Measurements from ENCODE around the gene CLDN7.

The CLDN7 gene

GRCh38 chr17:7261379-7262191 is 693 bp downstream of the CLDN7 start:
- TF ChIP-seq CTCF (IDR thresholded peaks at IDR 0.05), result no peak
- Histone ChIP-seq H3K27ac (peak overlapping the region; percentile 23), H3K27me3 (peaks cover 70% of the 10 kb centered on the region), H3K4me1 (ENCODE audit: control insufficient read depth in 1 of 2, insufficient read depth in 1 of 2, low read depth in 1 of 2, low read length in 1 of 2) (peaks cover 27 to 31% of the 10 kb centered on the region in 2 experiments), H3K9me3 (no peaks in the 10 kb centered on the region), H3K36me3 (peaks cover 19% of the 10 kb centered on the region), H3K4me3 (ENCODE audit: low read depth in 1 of 2, low read length in 1 of 2) (peak overlapping the region; percentile 52 to 69)

GRCh38 chr17:7260651-7261378 is 1.5 kb downstream of the CLDN7 start:
- peak overlapping the region; percentile 23 for H3K27ac ChIP-seq
- peaks cover 62% of the 10 kb centered on the region for H3K27me3 ChIP-seq
- no peaks in the 10 kb centered on the region for H3K9me3 ChIP-seq
- H3K4me1 ChIP-seq (ENCODE audit: control insufficient read depth in 1 of 2, insufficient read depth in 1 of 2, low read depth in 1 of 2, low read length in 1 of 2), result peaks cover 27 to 31% of the 10 kb centered on the region in 2 experiments
- TF ChIP-seq CTCF (IDR thresholded peaks at IDR 0.05), result no peak
- peak overlapping the region; percentile 52 to 69 for H3K4me3 ChIP-seq (ENCODE audit: low read depth in 1 of 2, low read length in 1 of 2)
- peaks cover 22% of the 10 kb centered on the region for H3K36me3 ChIP-seq

- H3K36me3 ChIP-seq, result peaks cover 22% of the 10 kb centered on the region
- peaks cover 55% of the 10 kb centered on the region for H3K27me3 ChIP-seq
- peaks cover 27 to 31% of the 10 kb centered on the region in 2 experiments for H3K4me1 ChIP-seq (ENCODE audit: control insufficient read depth in 1 of 2, insufficient read depth in 1 of 2, low read depth in 1 of 2, low read length in 1 of 2)
- H3K27ac ChIP-seq, result no peak overlapping the region
- H3K9me3 ChIP-seq, result no peaks in the 10 kb centered on the region
- TF ChIP-seq CTCF (IDR thresholded peaks at IDR 0.05), result no peak
- no peak overlapping the region for H3K4me3 ChIP-seq (ENCODE audit: low read depth in 1 of 2, low read length in 1 of 2)
Measured at GRCh38 chr17:7260151-7260550, 2.1 kb downstream of the CLDN7 start.

- H3K27me3 ChIP-seq, result peaks cover 49% of the 10 kb centered on the region
- TF ChIP-seq CTCF (IDR thresholded peaks at IDR 0.05), result no peak
- no peaks in the 10 kb centered on the region for H3K9me3 ChIP-seq
- H3K4me1 ChIP-seq (ENCODE audit: control insufficient read depth in 1 of 2, insufficient read depth in 1 of 2, low read depth in 1 of 2, low read length in 1 of 2), result peaks cover 27 to 31% of the 10 kb centered on the region in 2 experiments
- H3K4me3 ChIP-seq (ENCODE audit: low read depth in 1 of 2, low read length in 1 of 2), result no peak overlapping the region
- H3K36me3 ChIP-seq, result peaks cover 22% of the 10 kb centered on the region
- no peak overlapping the region for H3K27ac ChIP-seq
Measured at GRCh38 chr17:7259555-7259889, 2.8 kb downstream of the CLDN7 start.

GRCh38 chr17:7258731-7259554 is 3.3 kb downstream of the CLDN7 start:
- H3K36me3 ChIP-seq, result peaks cover 22% of the 10 kb centered on the region
- no peaks in the 10 kb centered on the region for H3K9me3 ChIP-seq
- H3K27me3 ChIP-seq, result peaks cover 43% of the 10 kb centered on the region
- H3K27ac ChIP-seq, result no peak overlapping the region
- H3K4me3 ChIP-seq (ENCODE audit: low read depth in 1 of 2, low read length in 1 of 2), result no peak overlapping the region
- TF ChIP-seq CTCF (IDR thresholded peaks at IDR 0.05), result no peak
- peaks cover 27 to 31% of the 10 kb centered on the region in 2 experiments for H3K4me1 ChIP-seq (ENCODE audit: control insufficient read depth in 1 of 2, insufficient read depth in 1 of 2, low read depth in 1 of 2, low read length in 1 of 2)
